OCI-LY1 (cell line): ENCODE measurements around the gene CD82.

ENCODE experiments used
- H2AFZ ChIP-seq: fragments of 200-600 bp; sonication (generic), shearing (Covaris generic); 2 replicates; pipeline ENCODE4 v1.6.0; 2014; ENCODE audit warnings: antibody characterized with exemption, mild to moderate bottlenecking, low read length
- H3F3A ChIP-seq: fragments of 200-600 bp; sonication (generic), shearing (Covaris generic); 2 replicates; pipeline ENCODE4 v1.6.0; 2014; ENCODE audit warnings: mild to moderate bottlenecking, antibody characterized with exemption, low read length, moderate library complexity; ENCODE audit not compliant: insufficient read depth
- H3K27ac ChIP-seq: fragments of 200-600 bp; sonication (generic); 2 replicates; pipeline ENCODE4 v1.5.1; 2014; ENCODE audit warnings: low read length, mixed run types, mild to moderate bottlenecking, low read depth; ENCODE audit not compliant: poor library complexity, severe bottlenecking
- H3K27me3 ChIP-seq: fragments of 200-600 bp; sonication (generic); 2 replicates; pipeline ENCODE4 v1.6.0; 2014; ENCODE audit warnings: antibody characterized with exemption, mild to moderate bottlenecking, low read length, moderate library complexity; ENCODE audit not compliant: insufficient read depth
- H3K36me3 ChIP-seq: fragments of 200-600 bp; sonication (generic); 2 replicates; pipeline ENCODE4 v1.6.1; 2014; ENCODE audit warnings: mild to moderate bottlenecking, antibody characterized with exemption, low read length, moderate library complexity, mixed read lengths; ENCODE audit not compliant: insufficient read depth
- H3K4me1 ChIP-seq: fragments of 200-600 bp; sonication (generic); 2 replicates; pipeline ENCODE4 v1.5.1; 2014; ENCODE audit warnings: mild to moderate bottlenecking, low read length, moderate library complexity; ENCODE audit not compliant: insufficient read depth, severe bottlenecking
- H3K4me2 ChIP-seq: fragments of 200-600 bp; sonication (generic), shearing (Covaris generic); 2 replicates; pipeline ENCODE4 v1.6.1; 2014; ENCODE audit warnings: low read length
- H3K4me3 ChIP-seq: fragments of 200-600 bp; sonication (generic); 2 replicates; pipeline ENCODE4 v1.5.1; 2014; ENCODE audit warnings: low read length, low read depth, mild to moderate bottlenecking, mixed read lengths; ENCODE audit not compliant: poor library complexity, severe bottlenecking
- H3K79me2 ChIP-seq: fragments of 200-600 bp; shearing (Covaris generic); 2 replicates; pipeline ENCODE4 v1.6.1; 2016; ENCODE audit warnings: mixed run types, low read length, mixed read lengths; ENCODE audit not compliant: insufficient read depth
- H3K9ac ChIP-seq: fragments of 200-600 bp; sonication (generic), shearing (Covaris generic); 2 replicates; pipeline ENCODE4 v1.6.1; 2014; ENCODE audit warnings: mild to moderate bottlenecking, low read length, mixed read lengths
- H3K9me2 ChIP-seq: fragments of 200-600 bp; sonication (generic), shearing (Covaris generic); 2 replicates; pipeline ENCODE4 v1.6.1; 2014; ENCODE audit warnings: low read depth, mild to moderate bottlenecking, low read length, mixed read lengths
- H3K9me3 ChIP-seq: fragments of 200-600 bp; shearing (Covaris generic); 2 replicates; pipeline ENCODE4 v1.6.1; 2014; ENCODE audit warnings: low read length, mixed read lengths
- H4K20me1 ChIP-seq: fragments of 200-600 bp; sonication (generic), shearing (Covaris generic); 2 replicates; pipeline ENCODE4 v1.6.0; 2016; ENCODE audit warnings: mild to moderate bottlenecking, low read length; ENCODE audit not compliant: insufficient read depth
- EZH2 ChIP-seq: fragments of 200-600 bp; sonication (generic), shearing (Covaris generic); IDR thresholded peaks from 2 replicates; pipeline ENCODE4 v1.8.0; 2017; ENCODE audit warnings: borderline replicate concordance, mixed run types, mild to moderate bottlenecking, antibody characterized with exemption, low read length, moderate library complexity, mixed read lengths
- TF ChIP-seq, protein P1 (sequence below): fragments of 200-600 bp; sonication (generic), shearing (Covaris generic); IDR thresholded peaks from 2 replicates; pipeline ENCODE4 v1.5.1; 2017; ENCODE audit warnings: mild to moderate bottlenecking, antibody characterized with exemption, low read length, moderate library complexity, mixed read lengths

The CD82 gene

DNA sequence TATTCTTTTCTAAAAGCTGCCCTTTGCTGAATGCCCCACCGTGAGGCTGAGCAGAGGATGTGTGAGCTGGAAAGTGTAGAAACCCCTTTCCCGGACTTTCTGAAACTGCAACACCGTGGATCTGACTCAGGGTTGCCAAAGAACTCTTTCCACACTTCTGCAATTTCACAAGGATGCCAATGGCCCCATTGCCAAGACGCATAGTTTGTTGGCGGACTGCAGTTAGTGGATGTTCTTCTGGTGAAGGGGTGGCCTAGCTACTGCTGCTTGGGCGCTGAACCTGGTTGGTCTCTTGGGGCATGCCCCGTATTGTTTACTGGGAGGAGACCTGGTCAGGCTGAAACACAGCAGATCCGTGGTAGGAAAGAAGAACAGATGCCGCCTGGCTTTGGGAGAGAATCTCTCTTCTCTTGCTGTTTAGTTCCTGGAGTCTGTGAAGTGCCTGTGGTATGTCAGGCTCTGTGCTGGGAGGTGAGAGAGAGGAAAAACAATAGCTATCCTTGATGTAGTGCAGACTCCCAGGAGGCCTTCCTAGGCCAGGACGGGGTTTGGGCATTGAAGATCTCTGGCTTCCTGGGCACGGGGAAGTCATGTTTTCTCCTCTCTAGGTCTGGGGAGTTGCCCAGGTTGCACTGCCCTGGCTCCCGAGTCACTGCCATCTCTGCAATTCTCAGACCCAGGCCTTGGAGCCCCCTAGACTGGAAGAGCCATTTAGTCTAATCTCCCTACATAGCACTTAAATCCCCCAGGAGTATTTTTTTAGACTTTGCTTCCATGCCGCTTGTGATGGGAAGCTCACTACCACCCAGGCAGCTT is 26.9 kb downstream of the CD82 start:
- Histone ChIP-seq H3K9me3 (no peaks in the 10 kb centered on the region), H3F3A (no peaks in the 10 kb centered on the region), H2AFZ (no peak overlapping the region), H3K27me3 (no peaks in the 10 kb centered on the region), H3K79me2 (no peaks in the 10 kb centered on the region), H3K36me3 (no peaks in the 10 kb centered on the region), H3K9me2 (no peaks in the 10 kb centered on the region), H3K4me1 (peaks cover 16% of the 10 kb centered on the region), H4K20me1 (no peaks in the 10 kb centered on the region), H3K4me3 (no peak overlapping the region), H3K4me2 (no peak overlapping the region), H3K9ac (no peak overlapping the region), H3K27ac (no peak overlapping the region)
- TF ChIP-seq, protein P1, sequence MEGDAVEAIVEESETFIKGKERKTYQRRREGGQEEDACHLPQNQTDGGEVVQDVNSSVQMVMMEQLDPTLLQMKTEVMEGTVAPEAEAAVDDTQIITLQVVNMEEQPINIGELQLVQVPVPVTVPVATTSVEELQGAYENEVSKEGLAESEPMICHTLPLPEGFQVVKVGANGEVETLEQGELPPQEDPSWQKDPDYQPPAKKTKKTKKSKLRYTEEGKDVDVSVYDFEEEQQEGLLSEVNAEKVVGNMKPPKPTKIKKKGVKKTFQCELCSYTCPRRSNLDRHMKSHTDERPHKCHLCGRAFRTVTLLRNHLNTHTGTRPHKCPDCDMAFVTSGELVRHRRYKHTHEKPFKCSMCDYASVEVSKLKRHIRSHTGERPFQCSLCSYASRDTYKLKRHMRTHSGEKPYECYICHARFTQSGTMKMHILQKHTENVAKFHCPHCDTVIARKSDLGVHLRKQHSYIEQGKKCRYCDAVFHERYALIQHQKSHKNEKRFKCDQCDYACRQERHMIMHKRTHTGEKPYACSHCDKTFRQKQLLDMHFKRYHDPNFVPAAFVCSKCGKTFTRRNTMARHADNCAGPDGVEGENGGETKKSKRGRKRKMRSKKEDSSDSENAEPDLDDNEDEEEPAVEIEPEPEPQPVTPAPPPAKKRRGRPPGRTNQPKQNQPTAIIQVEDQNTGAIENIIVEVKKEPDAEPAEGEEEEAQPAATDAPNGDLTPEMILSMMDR, result no peak
- no peak for TF ChIP-seq EZH2

DNA sequence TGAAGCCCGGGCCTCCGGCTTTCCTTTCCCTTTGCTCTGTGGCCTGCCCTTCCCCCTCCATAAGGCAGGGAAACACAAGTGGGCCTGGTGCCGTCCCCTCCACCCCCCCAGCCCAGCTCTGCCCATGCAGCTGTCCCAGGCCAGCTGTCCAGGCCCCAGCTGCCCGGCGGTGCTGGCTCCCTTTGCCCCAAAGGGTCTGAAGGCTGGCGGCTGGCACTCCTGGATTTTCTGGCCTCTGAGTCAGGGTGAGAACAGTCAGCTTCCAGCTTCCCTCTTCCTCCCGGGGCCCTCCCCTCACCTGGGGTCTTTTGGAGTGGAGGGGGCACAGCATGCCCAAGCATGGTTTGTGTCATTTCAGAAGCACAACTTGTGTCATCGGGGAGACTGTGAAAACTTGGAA is 27.8 kb downstream of the CD82 start:
- no peak overlapping the region for H2AFZ ChIP-seq
- no peaks in the 10 kb centered on the region for H3F3A ChIP-seq
- H3K27ac ChIP-seq, result no peak overlapping the region
- no peaks in the 10 kb centered on the region for H3K36me3 ChIP-seq
- TF ChIP-seq, protein P1, result no peak
- H3K9ac ChIP-seq, result no peak overlapping the region
- no peaks in the 10 kb centered on the region for H3K9me2 ChIP-seq
- no peak overlapping the region for H3K4me3 ChIP-seq
- H3K4me2 ChIP-seq, result no peak overlapping the region
- H3K4me1 ChIP-seq, result peaks cover 26% of the 10 kb centered on the region
- H3K27me3 ChIP-seq, result no peaks in the 10 kb centered on the region
- no peaks in the 10 kb centered on the region for H4K20me1 ChIP-seq
- no peaks in the 10 kb centered on the region for H3K79me2 ChIP-seq
- no peaks in the 10 kb centered on the region for H3K9me3 ChIP-seq

DNA sequence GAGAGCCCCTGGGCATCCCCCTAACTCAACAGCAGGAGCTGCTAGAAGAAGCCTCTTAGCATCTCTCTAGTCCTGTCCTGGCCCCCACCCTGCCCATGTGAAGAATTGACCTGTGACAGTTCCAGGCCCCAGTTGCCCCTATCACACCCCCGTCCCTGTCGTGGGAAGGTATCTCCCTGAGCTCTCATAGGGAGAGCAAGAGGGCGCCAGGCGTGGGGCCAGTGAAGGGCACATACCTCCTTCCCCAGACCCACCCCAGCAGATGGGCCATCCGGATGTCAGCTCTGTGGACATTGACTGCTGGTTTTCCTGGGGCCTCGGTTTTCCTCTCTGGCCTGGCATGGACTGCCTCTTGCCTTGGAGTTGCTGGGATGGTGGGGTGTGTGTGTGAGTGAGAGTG is 29.5 kb downstream of the CD82 start:
- Histone ChIP-seq H3K4me3 (no peak overlapping the region), H3K79me2 (no peaks in the 10 kb centered on the region), H3K9ac (no peak overlapping the region), H3K4me1 (peaks cover 30% of the 10 kb centered on the region), H3K27me3 (no peaks in the 10 kb centered on the region), H2AFZ (no peak overlapping the region), H3F3A (no peaks in the 10 kb centered on the region), H3K36me3 (no peaks in the 10 kb centered on the region), H3K4me2 (no peak overlapping the region), H4K20me1 (no peaks in the 10 kb centered on the region), H3K9me2 (no peaks in the 10 kb centered on the region), H3K9me3 (no peaks in the 10 kb centered on the region), H3K27ac (no peak overlapping the region)
- TF ChIP-seq, protein P1, result no peak
- no peak for TF ChIP-seq EZH2
